NCI-H345 treated with DMSO at 0.1 percent for 48 hours (cell line): ENCODE measurements around the gene RTP5.

Experiments
- DNase-seq: peaks from one replicate; lab custom pipeline; 2025; ENCODE audit not compliant: unreplicated experiment; lab: John Stamatoyannopoulos, UW

The RTP5 gene

GRCh38 chr2:241843321-241844065, 26.0 kb upstream of the RTP5 start:
- no peak for DNase-seq

GRCh38 chr2:241844066-241844728, 25.3 kb upstream of the RTP5 start:
- no peak for DNase-seq

GRCh38 chr2:241844831-241845578, 24.5 kb upstream of the RTP5 start:
- no peak for DNase-seq

- no peak for DNase-seq
Measured at GRCh38 chr2:241846406-241846805, 23.1 kb upstream of the RTP5 start.

- no peak for DNase-seq
Measured at GRCh38 chr2:241848761-241849615, 20.5 kb upstream of the RTP5 start.

- DNase-seq: no peak
Measured at GRCh38 chr2:241849616-241850543, 19.6 kb upstream of the RTP5 start.

GRCh38 chr2:241850544-241851324, 18.8 kb upstream of the RTP5 start:
- no peak for DNase-seq

GRCh38 chr2:241851325-241852115, 18.0 kb upstream of the RTP5 start:
- no peak for DNase-seq

GRCh38 chr2:241852116-241852980, 17.2 kb upstream of the RTP5 start:
- DNase-seq: no peak

GRCh38 chr2:241852981-241853631, 16.4 kb upstream of the RTP5 start:
- no peak for DNase-seq

- DNase-seq: no peak
Measured at GRCh38 chr2:241853651-241854341, 15.7 kb upstream of the RTP5 start.

GRCh38 chr2:241854342-241855244, 14.9 kb upstream of the RTP5 start:
- DNase-seq: no peak

- no peak for DNase-seq
Measured at GRCh38 chr2:241855245-241855887, 14.2 kb upstream of the RTP5 start.

GRCh38 chr2:241855888-241856422, 13.6 kb upstream of the RTP5 start:
- DNase-seq: no peak
